Measurements from ENCODE around the gene PTH1R.

- no peak for TF ChIP-seq EZH2 (IDR thresholded peaks at IDR 0.05)
- TF ChIP-seq CTCF (IDR thresholded peaks at IDR 0.05), result no peak
Measured at GRCh38 chr3:46939578-46940445, 62.3 kb downstream of the PTH1R start.

Data from neural progenitor cell (in vitro differentiated cells).